MCF 10A (cell line): ENCODE measurements around the gene CD300LB. TPM values are rescaled to one million over a fixed set of nuclear protein-coding genes. Genes with fewer than 3 reads are reported as not detected.

Source experiments
- BruUV-seq: library from RNA; stranded (reverse); fragments of 400-500 nt; replicated peaks from 2 replicates; lab custom pipeline; 2021; lab: Mats Ljungman, UMichigan
- CTCF ChIA-PET: fragments of 300-600 bp; sonication (Branson Sonifier 250); formaldehyde crosslinking; extraction: SDS; loops from one replicate; lab custom pipeline; 2021; ENCODE audit warnings: antibody characterized with exemption, inconsistent platforms; lab: Yijun Ruan, JAX
- POLR2A ChIA-PET: fragments of 300-600, 350-650 bp; sonication (Branson Sonifier 250); formaldehyde crosslinking; extraction: SDS; loops from one replicate; lab custom pipeline; 2020; ENCODE audit warnings: antibody characterized with exemption, inconsistent platforms; lab: Yijun Ruan, JAX
- DNase-seq: peaks from one replicate; pipeline ENCODE4 v3.0.0-alpha.2; 2018; ENCODE audit not compliant: unreplicated experiment
- H3K27ac Mint-ChIP-seq: one replicate; pipeline ENCODE4 v1.8.0; 2022; ENCODE audit warnings: mild to moderate bottlenecking, low read depth, mixed read lengths; ENCODE audit not compliant: unreplicated experiment
- H3K27me3 Mint-ChIP-seq: one replicate; pipeline ENCODE4 v1.8.0; 2022; ENCODE audit warnings: mixed read lengths; ENCODE audit not compliant: insufficient read depth, unreplicated experiment
- H3K36me3 Mint-ChIP-seq: one replicate; pipeline ENCODE4 v1.8.0; 2022; ENCODE audit warnings: mild to moderate bottlenecking, moderate library complexity, mixed read lengths; ENCODE audit not compliant: insufficient read depth, unreplicated experiment
- H3K4me1 Mint-ChIP-seq: one replicate; pipeline ENCODE4 v1.8.0; 2022; ENCODE audit warnings: mixed read lengths; ENCODE audit not compliant: insufficient read depth, unreplicated experiment
- H3K4me3 Mint-ChIP-seq: one replicate; pipeline ENCODE4 v1.8.0; 2022; ENCODE audit warnings: mild to moderate bottlenecking, moderate library complexity, mixed read lengths; ENCODE audit not compliant: unreplicated experiment
- H3K9me3 Mint-ChIP-seq: one replicate; pipeline ENCODE4 v1.8.0; 2022; ENCODE audit warnings: mixed read lengths; ENCODE audit not compliant: unreplicated experiment
- intact Hi-C: fragments of 100-400 bp; cut with micrococcal nuclease; formaldehyde crosslinking; loops from 2 replicates; pipeline ENCODE4 v1.14.1; 2022
- total RNA-seq: library from RNA; stranded (reverse); gene quantifications from 2 replicates; pipeline ENCODE4 v1.2.3, GENCODE V29; 2022
- TF ChIP-seq, protein P1 (sequence below): fragments of 200-600 bp; IDR thresholded peaks from one replicate; pipeline ENCODE4 v1.8.0; 2022; ENCODE audit warnings: antibody characterized with exemption, mild to moderate bottlenecking; ENCODE audit not compliant: unreplicated experiment

Gene CD300LB
- total RNA-seq, 1 experiment from 2014 or later, result not detected

DNA sequence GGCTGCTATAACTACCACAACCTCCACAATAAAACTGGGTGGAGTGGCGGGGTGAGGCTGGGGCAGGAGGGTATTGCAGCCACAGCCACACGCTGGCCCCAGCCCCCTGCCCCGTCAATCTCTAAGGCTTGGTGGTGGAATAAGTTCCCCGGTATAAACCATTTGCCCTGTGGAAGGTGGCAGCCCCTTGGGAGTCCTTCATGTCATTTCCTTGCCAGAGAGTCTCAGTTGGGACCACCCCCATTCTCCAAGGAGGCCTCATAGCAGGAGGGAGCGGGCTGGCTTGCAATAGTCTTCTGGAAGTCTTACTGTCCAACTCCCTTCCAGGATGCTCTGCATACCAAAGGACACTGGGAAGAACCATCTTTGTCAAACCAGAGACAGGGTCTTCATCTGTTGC lies 45.4 kb downstream of the CD300LB start:
- Mint-ChIP-seq H3K36me3 (no peaks in the 10 kb centered on the region), H3K27me3 (peaks cover 47% of the 10 kb centered on the region), H3K4me3 (no peak overlapping the region), H3K9me3 (no peaks in the 10 kb centered on the region), H3K27ac (no peak overlapping the region), H3K4me1 (no peaks in the 10 kb centered on the region)
- TF ChIP-seq, protein P1, sequence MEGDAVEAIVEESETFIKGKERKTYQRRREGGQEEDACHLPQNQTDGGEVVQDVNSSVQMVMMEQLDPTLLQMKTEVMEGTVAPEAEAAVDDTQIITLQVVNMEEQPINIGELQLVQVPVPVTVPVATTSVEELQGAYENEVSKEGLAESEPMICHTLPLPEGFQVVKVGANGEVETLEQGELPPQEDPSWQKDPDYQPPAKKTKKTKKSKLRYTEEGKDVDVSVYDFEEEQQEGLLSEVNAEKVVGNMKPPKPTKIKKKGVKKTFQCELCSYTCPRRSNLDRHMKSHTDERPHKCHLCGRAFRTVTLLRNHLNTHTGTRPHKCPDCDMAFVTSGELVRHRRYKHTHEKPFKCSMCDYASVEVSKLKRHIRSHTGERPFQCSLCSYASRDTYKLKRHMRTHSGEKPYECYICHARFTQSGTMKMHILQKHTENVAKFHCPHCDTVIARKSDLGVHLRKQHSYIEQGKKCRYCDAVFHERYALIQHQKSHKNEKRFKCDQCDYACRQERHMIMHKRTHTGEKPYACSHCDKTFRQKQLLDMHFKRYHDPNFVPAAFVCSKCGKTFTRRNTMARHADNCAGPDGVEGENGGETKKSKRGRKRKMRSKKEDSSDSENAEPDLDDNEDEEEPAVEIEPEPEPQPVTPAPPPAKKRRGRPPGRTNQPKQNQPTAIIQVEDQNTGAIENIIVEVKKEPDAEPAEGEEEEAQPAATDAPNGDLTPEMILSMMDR, result no peak
- POLR2A ChIA-PET, result no interaction called here
- DNase-seq, result no peak
- intact Hi-C loops, result no loop called here
- CTCF ChIA-PET, result interaction anchor here (1.7 kb wide), 1 partner anchor 29 kb away, joined by 8 read pairs; no protein-coding TSS in a partner anchor
- no TSS peak for BruUV-seq

DNA sequence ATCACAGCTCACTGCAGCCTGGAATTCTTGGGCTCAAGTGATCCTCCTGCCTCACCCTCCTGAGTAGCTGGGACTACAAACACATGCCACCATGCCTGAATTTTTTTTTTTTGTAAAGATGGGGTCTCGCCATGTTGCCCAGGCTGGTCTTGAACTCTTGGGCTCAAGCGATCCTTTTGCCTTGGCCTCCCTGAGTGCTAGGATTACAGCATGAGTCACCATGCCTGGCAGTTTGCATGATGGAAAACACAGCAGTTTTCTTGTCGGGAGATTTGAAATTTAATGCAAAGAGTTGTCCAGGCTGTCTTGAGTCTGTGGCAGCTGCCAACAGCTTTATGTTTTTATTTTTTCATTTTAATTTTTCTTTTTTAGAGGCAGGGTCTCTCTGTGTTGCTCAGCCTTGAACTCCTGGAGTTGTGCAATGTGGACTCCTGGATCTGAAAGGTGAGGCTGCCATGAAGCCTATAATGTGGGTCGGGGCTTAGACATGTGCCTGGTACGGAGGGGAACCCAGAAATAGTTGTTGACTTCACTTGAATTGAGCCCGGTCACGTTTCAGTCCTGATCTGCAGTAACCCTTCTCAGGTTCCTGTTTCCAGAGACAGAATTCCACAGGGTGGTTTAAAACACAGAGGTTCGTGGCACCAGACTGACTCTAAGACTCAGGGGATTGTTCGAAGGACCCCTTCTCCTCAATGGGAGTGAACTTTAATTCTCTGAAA lies 46.1 kb downstream of the CD300LB start:
- no peak overlapping the region for H3K27ac Mint-ChIP-seq
- H3K27me3 Mint-ChIP-seq, result peaks cover 48% of the 10 kb centered on the region
- POLR2A ChIA-PET, result interaction anchor here (0.7 kb wide), 1 partner anchor 217 kb away, joined by 3 read pairs; no protein-coding TSS in a partner anchor
- H3K36me3 Mint-ChIP-seq, result no peaks in the 10 kb centered on the region
- H3K4me1 Mint-ChIP-seq, result no peaks in the 10 kb centered on the region
- BruUV-seq, result no TSS peak
- no peaks in the 10 kb centered on the region for H3K9me3 Mint-ChIP-seq
- TF ChIP-seq, protein P1, result no peak
- H3K4me3 Mint-ChIP-seq, result no peak overlapping the region
- DNase-seq, result no peak
- CTCF ChIA-PET, result no interaction called here
- intact Hi-C loops, result no loop called here

DNA sequence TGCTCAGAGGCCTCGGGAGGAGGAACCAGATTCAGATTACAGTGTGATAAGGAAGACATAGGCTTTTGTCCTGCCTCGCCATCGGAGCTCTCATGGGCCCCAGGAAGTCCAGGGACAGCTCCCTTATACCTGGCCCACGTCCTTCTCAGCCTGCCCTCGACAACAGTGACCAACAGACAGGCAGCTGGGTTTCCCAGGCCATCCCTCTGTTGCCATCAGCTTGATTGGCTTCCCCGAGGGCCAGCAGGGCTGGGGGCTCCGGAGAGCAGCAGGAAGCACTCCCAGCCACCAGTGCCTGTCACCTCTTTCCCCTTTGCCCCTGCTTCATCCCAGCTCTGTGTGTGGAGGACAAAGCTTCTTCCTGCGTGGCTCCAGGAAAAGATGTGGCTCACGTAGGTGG lies 47.2 kb downstream of the CD300LB start:
- Mint-ChIP-seq H3K9me3 (no peaks in the 10 kb centered on the region), H3K4me1 (no peaks in the 10 kb centered on the region), H3K36me3 (no peaks in the 10 kb centered on the region), H3K4me3 (no peak overlapping the region), H3K27ac (no peak overlapping the region), H3K27me3 (peaks cover 48% of the 10 kb centered on the region)
- no TSS peak for BruUV-seq
- DNase-seq, result no peak
- CTCF ChIA-PET, result interaction anchor here (0.6 to 0.8 kb wide), 2 partner anchors 26 to 179 kb away, joined by 4 to 6 read pairs; no protein-coding TSS in a partner anchor
- TF ChIP-seq, protein P1, result no peak
- POLR2A ChIA-PET, result no interaction called here
- intact Hi-C loops, result no loop called here

DNA sequence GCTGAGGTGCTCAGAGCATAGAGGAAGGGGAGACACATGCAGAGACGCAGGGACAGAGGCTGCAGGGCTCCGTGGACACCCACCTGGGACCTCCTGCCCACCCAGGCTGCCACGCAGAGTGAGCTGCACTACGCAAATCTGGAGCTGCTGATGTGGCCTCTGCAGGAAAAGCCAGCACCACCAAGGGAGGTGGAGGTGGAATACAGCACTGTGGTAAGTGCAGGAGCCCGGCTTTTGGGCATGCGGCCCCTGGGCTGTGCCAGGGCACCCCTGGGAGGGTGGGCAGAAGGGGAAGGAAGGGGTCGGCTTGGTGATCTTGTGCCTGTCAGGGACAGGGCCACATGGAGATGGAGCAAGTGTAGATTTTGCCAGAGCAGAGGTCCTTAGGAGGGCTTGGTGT lies 49.7 kb downstream of the CD300LB start:
- ChIA-PET POLR2A (no interaction called here), CTCF (interaction anchor here (0.6 to 1.4 kb wide), 2 partner anchors 54 to 102 kb away, joined by 3 read pairs; no protein-coding TSS in a partner anchor)
- intact Hi-C loops, result no loop called here
- Mint-ChIP-seq H3K9me3 (no peaks in the 10 kb centered on the region), H3K36me3 (no peaks in the 10 kb centered on the region), H3K27ac (no peak overlapping the region), H3K27me3 (peaks cover 66% of the 10 kb centered on the region), H3K4me1 (no peaks in the 10 kb centered on the region), H3K4me3 (no peak overlapping the region)
- no peak for DNase-seq
- no TSS peak for BruUV-seq
- TF ChIP-seq, protein P1, result no peak
